IPS-18c (cell line): ENCODE results near the gene MERTK.
"Not testable (repeated sequence)": the region's sequence is repeated elsewhere in the genome, so short reads cannot be mapped to it uniquely, and the experiment has no call there.

ENCODE experiments used
- H3K4me3 ChIP-seq: 2 replicates; pipeline ENCODE4 v1.7.0; 2013; ENCODE audit warnings: low read depth, mild to moderate bottlenecking, low read length, moderate library complexity; ENCODE audit not compliant: insufficient read depth
- H3K9me3 ChIP-seq: one replicate; pipeline ENCODE4 v1.6.1; 2013; ENCODE audit warnings: mild to moderate bottlenecking, low read length, moderate library complexity; ENCODE audit not compliant: control insufficient read depth, insufficient read depth

MERTK gene

GRCh38 chr2:111961663-111962062 is 63.3 kb downstream of the MERTK start:
- H3K9me3 ChIP-seq: no peaks in the 10 kb centered on the region
- H3K4me3 ChIP-seq: no peak overlapping the region

GRCh38 chr2:111963086-111963485 is 64.7 kb downstream of the MERTK start:
- not testable (repeated sequence) for H3K9me3 ChIP-seq, H3K4me3 ChIP-seq

GRCh38 chr2:111963508-111963907 is 65.1 kb downstream of the MERTK start:
- not testable (repeated sequence) for H3K4me3 ChIP-seq, H3K9me3 ChIP-seq

GRCh38 chr2:111965062-111965461 is 66.7 kb downstream of the MERTK start:
- no peaks in the 10 kb centered on the region for H3K9me3 ChIP-seq
- no peak overlapping the region for H3K4me3 ChIP-seq

GRCh38 chr2:111966241-111966640 is 67.8 kb downstream of the MERTK start:
- no peak overlapping the region for H3K4me3 ChIP-seq
- H3K9me3 ChIP-seq: no peaks in the 10 kb centered on the region

- no peaks in the 10 kb centered on the region for H3K9me3 ChIP-seq
- H3K4me3 ChIP-seq: no peak overlapping the region
Measured at GRCh38 chr2:111967018-111967417, 68.6 kb downstream of the MERTK start.

GRCh38 chr2:111970453-111970852 is 72.0 kb downstream of the MERTK start:
- Histone ChIP-seq H3K4me3 (no peak overlapping the region), H3K9me3 (no peaks in the 10 kb centered on the region)

- H3K9me3 ChIP-seq: no peaks in the 10 kb centered on the region
- no peak overlapping the region for H3K4me3 ChIP-seq
Measured at GRCh38 chr2:111972955-111973565, 74.7 kb downstream of the MERTK start.

GRCh38 chr2:111973701-111974100 is 75.3 kb downstream of the MERTK start:
- Histone ChIP-seq H3K9me3 (no peaks in the 10 kb centered on the region), H3K4me3 (no peak overlapping the region)

- H3K4me3 ChIP-seq: no peak overlapping the region
Measured at GRCh38 chr2:111975053-111975552, 76.7 kb downstream of the MERTK start.

GRCh38 chr2:111975819-111976218 is 77.4 kb downstream of the MERTK start:
- Histone ChIP-seq H3K9me3 (no peaks in the 10 kb centered on the region), H3K4me3 (no peak overlapping the region)

More at GRCh38 chr2:111975053-111975552, 76.7 kb downstream of the MERTK start:
- no peaks in the 10 kb centered on the region for H3K9me3 ChIP-seq

GRCh38 chr2:111977240-111977639 is 78.8 kb downstream of the MERTK start:
- Histone ChIP-seq H3K9me3 (no peaks in the 10 kb centered on the region), H3K4me3 (no peak overlapping the region)

- Histone ChIP-seq H3K9me3 (no peaks in the 10 kb centered on the region), H3K4me3 (no peak overlapping the region)
Measured at GRCh38 chr2:111978452-111979170, 80.2 kb downstream of the MERTK start.

GRCh38 chr2:111981666-111982065 is 83.3 kb downstream of the MERTK start:
- H3K9me3 ChIP-seq: no peaks in the 10 kb centered on the region
- no peak overlapping the region for H3K4me3 ChIP-seq

- Histone ChIP-seq H3K9me3 (no peaks in the 10 kb centered on the region), H3K4me3 (no peak overlapping the region)
Measured at GRCh38 chr2:111982822-111983221, 84.4 kb downstream of the MERTK start.

- H3K4me3 ChIP-seq: no peak overlapping the region
- H3K9me3 ChIP-seq: no peaks in the 10 kb centered on the region
Measured at GRCh38 chr2:111983478-111984212, 85.2 kb downstream of the MERTK start.

- Histone ChIP-seq H3K9me3 (no peaks in the 10 kb centered on the region), H3K4me3 (no peak overlapping the region)
Measured at GRCh38 chr2:111984213-111984604, 85.8 kb downstream of the MERTK start.

- Histone ChIP-seq H3K4me3 (no peak overlapping the region), H3K9me3 (no peaks in the 10 kb centered on the region)
Measured at GRCh38 chr2:111985514-111985913, 87.1 kb downstream of the MERTK start.
